GM18858 (cell line): ENCODE results near the gene ITIH2.
"Not testable (repeated sequence)": the region's sequence is repeated elsewhere in the genome, so short reads cannot be mapped to it uniquely, and the experiment has no call there.

ENCODE experiments used
- ATAC-seq: cut with Tn5 transposase; IDR thresholded peaks from one replicate; pipeline ENCODE4 v1.9.1; 2021; ENCODE audit not compliant: unreplicated experiment

The ITIH2 gene

GRCh38 chr10:7692368-7692767 is 10.7 kb upstream of the ITIH2 start:
- not testable (repeated sequence) for ATAC-seq

GRCh38 chr10:7693194-7693593 is 9.9 kb upstream of the ITIH2 start:
- not testable (repeated sequence) for ATAC-seq

GRCh38 chr10:7696545-7696944 is 6.6 kb upstream of the ITIH2 start:
- no peak for ATAC-seq

- ATAC-seq, result no peak
Observed at GRCh38 chr10:7697426-7697825, 5.7 kb upstream of the ITIH2 start.

GRCh38 chr10:7700577-7701125 is 2.5 kb upstream of the ITIH2 start:
- ATAC-seq, result no peak

GRCh38 chr10:7701158-7701742 is 1.9 kb upstream of the ITIH2 start:
- no peak for ATAC-seq

GRCh38 chr10:7702288-7702812 is 766 bp upstream of the ITIH2 start:
- no peak for ATAC-seq

GRCh38 chr10:7704071-7705016 is 1.2 kb downstream of the ITIH2 start:
- ATAC-seq, result no peak

GRCh38 chr10:7705341-7705740 is 2.2 kb downstream of the ITIH2 start:
- no peak for ATAC-seq

- ATAC-seq, result no peak
Observed at GRCh38 chr10:7706534-7707073, 3.5 kb downstream of the ITIH2 start.

- ATAC-seq, result no peak
Observed at GRCh38 chr10:7707102-7707501, 4.0 kb downstream of the ITIH2 start.

- ATAC-seq, result no peak
Observed at GRCh38 chr10:7707858-7708622, 4.9 kb downstream of the ITIH2 start.

GRCh38 chr10:7708832-7709231 is 5.7 kb downstream of the ITIH2 start:
- ATAC-seq, result no peak

- ATAC-seq, result no peak
Observed at GRCh38 chr10:7710446-7710845, 7.3 kb downstream of the ITIH2 start.

- ATAC-seq, result not testable (repeated sequence)
Observed at GRCh38 chr10:7711075-7711474, 8.0 kb downstream of the ITIH2 start.

- no peak for ATAC-seq
Observed at GRCh38 chr10:7715515-7715914, 12.4 kb downstream of the ITIH2 start.

GRCh38 chr10:7717767-7718166 is 14.7 kb downstream of the ITIH2 start:
- ATAC-seq, result no peak

- ATAC-seq, result no peak
Observed at GRCh38 chr10:7718685-7719084, 15.6 kb downstream of the ITIH2 start.

- no peak for ATAC-seq
Observed at GRCh38 chr10:7720478-7720877, 17.4 kb downstream of the ITIH2 start.

- ATAC-seq, result no peak
Observed at GRCh38 chr10:7722927-7723529, 19.9 kb downstream of the ITIH2 start.
